MM.1S (cell line): ENCODE data around the gene BMPR2.
"Not testable (repeated sequence)": the region's sequence is repeated elsewhere in the genome, so short reads cannot be mapped to it uniquely, and the experiment has no call there.

ENCODE experiments used
- DNase-seq: peaks from one replicate; pipeline ENCODE4 v3.0.0-alpha.2; 2015
- H2AFZ ChIP-seq: fragments of 300-600 bp; sonication (generic); 2 replicates; pipeline ENCODE4 v1.6.0; 2016; ENCODE audit warnings: antibody characterized with exemption, low read length
- H3F3A ChIP-seq: fragments of 300-600 bp; sonication (generic); 2 replicates; pipeline ENCODE4 v1.6.1; 2016; ENCODE audit warnings: mild to moderate bottlenecking, antibody characterized with exemption, low read length, moderate library complexity, mixed read lengths; ENCODE audit not compliant: insufficient read depth
- H3K27ac ChIP-seq: fragments of 300-600 bp; sonication (generic); 2 replicates; pipeline ENCODE4 v1.5.1; 2016; ENCODE audit warnings: mild to moderate bottlenecking, low read length
- H3K27me3 ChIP-seq: fragments of 300-600 bp; sonication (generic); replicated peaks from 2 replicates; pipeline ENCODE4 v1.6.0; 2016; ENCODE audit warnings: low read length; ENCODE audit not compliant: insufficient read depth
- H3K36me3 ChIP-seq: fragments of 300-600 bp; sonication (generic); replicated peaks from 2 replicates; pipeline ENCODE4 v1.6.1; 2016; ENCODE audit warnings: mild to moderate bottlenecking, low read length, mixed read lengths; ENCODE audit not compliant: insufficient read depth
- H3K4me1 ChIP-seq: fragments of 300-600 bp; sonication (generic); 2 replicates; pipeline ENCODE4 v1.6.1; 2016; ENCODE audit warnings: low read length, mixed read lengths
- H3K4me2 ChIP-seq: fragments of 300-600 bp; sonication (generic); 2 replicates; pipeline ENCODE4 v1.6.0; 2016; ENCODE audit warnings: low read depth, low read length
- H3K4me3 ChIP-seq: fragments of 300-600 bp; sonication (generic); 2 replicates; pipeline ENCODE4 v1.5.1; 2016; ENCODE audit warnings: low read length, mixed read lengths
- H3K79me2 ChIP-seq: fragments of 300-600 bp; sonication (generic); 2 replicates; pipeline ENCODE4 v1.6.1; 2016; ENCODE audit warnings: mixed run types, low read length, mixed read lengths
- H3K9ac ChIP-seq: fragments of 300-600 bp; sonication (generic); 2 replicates; pipeline ENCODE4 v1.6.1; 2016; ENCODE audit warnings: low read length, mixed read lengths
- H3K9me2 ChIP-seq: fragments of 300-600 bp; sonication (generic); replicated peaks from 2 replicates; pipeline ENCODE4 v1.6.1; 2016; ENCODE audit warnings: mild to moderate bottlenecking, low read length, mixed read lengths; ENCODE audit not compliant: insufficient read depth
- H3K9me3 ChIP-seq: fragments of 300-600 bp; sonication (generic); replicated peaks from 2 replicates; pipeline ENCODE4 v1.6.1; 2016; ENCODE audit warnings: mild to moderate bottlenecking, low read length, mixed read lengths; ENCODE audit not compliant: insufficient read depth
- H4K20me1 ChIP-seq: fragments of 300-600 bp; sonication (generic); 2 replicates; pipeline ENCODE4 v1.6.1; 2016; ENCODE audit warnings: mild to moderate bottlenecking, low read length, moderate library complexity, mixed read lengths; ENCODE audit not compliant: insufficient read depth
- EZH2 ChIP-seq: fragments of 300-600 bp; sonication (generic); optimal IDR thresholded peaks from 2 replicates; pipeline ENCODE3; 2017; ENCODE audit warnings: low read depth, mild to moderate bottlenecking, antibody characterized with exemption, low read length, mixed read lengths
- EZH2phosphoT487 ChIP-seq: fragments of 300-600 bp; sonication (generic); IDR thresholded peaks from 2 replicates; pipeline ENCODE4 v1.6.1; 2018; ENCODE audit warnings: antibody characterized with exemption, low read length
- TF ChIP-seq, protein P1 (sequence below): fragments of 300-600 bp; sonication (generic); IDR thresholded peaks from 2 replicates; pipeline ENCODE4 v1.5.1; 2016; ENCODE audit warnings: antibody characterized with exemption, low read length, mixed read lengths

Gene BMPR2

DNA sequence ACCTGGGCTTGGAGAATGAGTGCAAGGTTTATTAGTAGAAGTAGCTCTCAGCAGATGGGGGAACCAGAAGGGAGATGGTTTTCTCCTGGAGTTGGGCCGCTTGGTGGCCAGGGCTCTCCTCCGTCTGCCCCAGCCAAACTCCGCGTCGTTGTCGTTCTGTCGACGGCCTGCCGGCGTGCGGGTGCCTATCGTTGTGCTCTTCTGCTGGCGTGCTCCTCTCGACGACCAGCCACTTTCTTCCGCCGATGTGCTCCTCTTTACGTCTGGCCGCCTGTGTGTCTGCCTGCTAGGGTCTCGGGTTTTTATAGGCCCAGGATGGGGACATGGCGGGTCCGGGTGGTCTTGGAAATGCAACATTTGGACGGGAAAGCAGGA, 119.1 kb downstream of the BMPR2 start:
- Histone ChIP-seq H3K79me2 (no peaks in the 10 kb centered on the region), H3K9me3 (no peaks in the 10 kb centered on the region), H3K36me3 (no peaks in the 10 kb centered on the region), H3K4me2 (no peak overlapping the region), H3K4me3 (no peak overlapping the region), H3K27ac (no peak overlapping the region), H3K9ac (no peak overlapping the region), H4K20me1 (no peaks in the 10 kb centered on the region), H3F3A (no peaks in the 10 kb centered on the region), H2AFZ (no peak overlapping the region), H3K27me3 (no peaks in the 10 kb centered on the region), H3K9me2 (no peaks in the 10 kb centered on the region), H3K4me1 (no peaks in the 10 kb centered on the region)
- no peak for DNase-seq
- TF ChIP-seq EZH2phosphoT487 (no peak), EZH2 (no peak)
- TF ChIP-seq, protein P1, sequence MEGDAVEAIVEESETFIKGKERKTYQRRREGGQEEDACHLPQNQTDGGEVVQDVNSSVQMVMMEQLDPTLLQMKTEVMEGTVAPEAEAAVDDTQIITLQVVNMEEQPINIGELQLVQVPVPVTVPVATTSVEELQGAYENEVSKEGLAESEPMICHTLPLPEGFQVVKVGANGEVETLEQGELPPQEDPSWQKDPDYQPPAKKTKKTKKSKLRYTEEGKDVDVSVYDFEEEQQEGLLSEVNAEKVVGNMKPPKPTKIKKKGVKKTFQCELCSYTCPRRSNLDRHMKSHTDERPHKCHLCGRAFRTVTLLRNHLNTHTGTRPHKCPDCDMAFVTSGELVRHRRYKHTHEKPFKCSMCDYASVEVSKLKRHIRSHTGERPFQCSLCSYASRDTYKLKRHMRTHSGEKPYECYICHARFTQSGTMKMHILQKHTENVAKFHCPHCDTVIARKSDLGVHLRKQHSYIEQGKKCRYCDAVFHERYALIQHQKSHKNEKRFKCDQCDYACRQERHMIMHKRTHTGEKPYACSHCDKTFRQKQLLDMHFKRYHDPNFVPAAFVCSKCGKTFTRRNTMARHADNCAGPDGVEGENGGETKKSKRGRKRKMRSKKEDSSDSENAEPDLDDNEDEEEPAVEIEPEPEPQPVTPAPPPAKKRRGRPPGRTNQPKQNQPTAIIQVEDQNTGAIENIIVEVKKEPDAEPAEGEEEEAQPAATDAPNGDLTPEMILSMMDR = no peak

DNA sequence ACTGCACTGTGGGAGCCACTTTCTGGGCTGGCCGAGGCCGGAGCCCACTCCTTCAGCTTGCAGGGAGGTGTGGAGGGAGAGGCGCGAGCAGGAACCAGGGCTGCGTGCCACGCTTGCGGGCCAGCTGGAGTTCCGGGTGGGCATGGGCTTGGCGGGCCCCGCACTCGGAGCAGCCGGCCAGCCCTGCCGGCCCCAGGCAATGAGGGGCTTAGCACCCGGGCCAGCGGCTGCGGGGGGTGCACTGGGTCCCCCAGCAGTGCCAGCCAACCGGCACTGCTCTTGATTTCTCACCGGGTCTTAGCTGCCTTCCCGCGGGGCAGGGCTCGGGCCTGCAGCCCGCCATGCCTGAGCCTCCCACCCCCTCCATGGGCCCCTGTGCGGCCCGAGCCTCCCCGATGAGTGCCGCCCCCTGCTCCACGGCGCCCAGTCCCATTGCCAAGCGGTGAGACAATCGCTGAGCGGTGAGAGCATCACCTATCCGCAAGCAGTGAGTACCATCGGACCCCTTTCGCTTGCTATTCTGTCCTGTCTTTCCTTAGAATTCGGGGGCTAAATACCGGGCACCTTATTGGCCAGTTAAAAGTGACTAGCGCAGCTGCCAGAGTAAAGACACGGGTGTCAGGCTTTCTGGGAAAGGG, 120.8 kb downstream of the BMPR2 start:
- H4K20me1 ChIP-seq, H3K79me2 ChIP-seq, H2AFZ ChIP-seq, H3K4me1 ChIP-seq, H3F3A ChIP-seq, H3K9me3 ChIP-seq, H3K4me3 ChIP-seq, DNase-seq, H3K27ac ChIP-seq, H3K9ac ChIP-seq, H3K9me2 ChIP-seq, H3K36me3 ChIP-seq, H3K27me3 ChIP-seq, H3K4me2 ChIP-seq: not testable (repeated sequence)

DNA sequence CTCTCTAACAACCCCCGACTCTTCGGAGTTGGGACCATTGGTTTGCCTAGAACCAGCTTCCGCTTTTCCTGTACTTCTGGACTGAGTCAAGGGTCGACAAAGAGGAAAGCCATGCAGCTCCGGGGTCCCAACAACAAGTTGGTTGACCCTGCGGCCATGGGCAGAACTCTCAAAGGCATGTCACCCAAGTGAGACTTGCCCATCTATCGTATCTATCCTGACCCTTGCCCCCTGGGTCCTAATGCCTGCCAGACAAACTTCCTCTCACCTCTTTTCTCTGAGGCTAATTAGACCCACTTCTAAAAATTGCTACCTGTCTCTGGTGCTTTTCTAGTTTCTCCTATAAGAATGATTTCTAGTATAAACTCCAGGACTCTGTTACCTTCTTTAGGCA, 121.3 kb downstream of the BMPR2 start:
- H3F3A ChIP-seq, DNase-seq, H3K79me2 ChIP-seq, H3K27me3 ChIP-seq, H3K9me3 ChIP-seq, H3K27ac ChIP-seq, H3K9me2 ChIP-seq, H3K4me3 ChIP-seq, H2AFZ ChIP-seq, H3K36me3 ChIP-seq, H3K9ac ChIP-seq, H3K4me1 ChIP-seq, H4K20me1 ChIP-seq, H3K4me2 ChIP-seq: not testable (repeated sequence)

DNA sequence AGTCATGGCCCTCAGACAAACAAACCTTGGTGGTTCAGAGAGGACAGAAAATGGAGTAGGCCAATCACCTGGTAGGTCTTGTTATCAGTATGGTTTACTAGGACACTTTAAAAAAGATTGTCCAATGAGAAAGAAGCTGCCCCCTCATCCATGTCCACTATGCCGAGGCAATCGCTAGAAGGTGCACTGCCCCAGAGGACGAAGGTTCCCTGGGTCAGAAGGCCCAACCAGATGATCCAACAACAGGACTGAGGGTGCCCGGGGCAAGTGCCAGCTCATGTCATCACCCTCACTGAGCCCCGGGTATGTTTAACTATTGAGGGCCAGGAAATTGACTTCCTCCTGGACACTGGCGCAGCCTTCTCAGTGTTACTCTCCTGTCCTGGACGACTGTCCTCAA, 123.7 kb downstream of the BMPR2 start:
- not testable (repeated sequence) for H3K9me2 ChIP-seq, H4K20me1 ChIP-seq, H3F3A ChIP-seq

DNA sequence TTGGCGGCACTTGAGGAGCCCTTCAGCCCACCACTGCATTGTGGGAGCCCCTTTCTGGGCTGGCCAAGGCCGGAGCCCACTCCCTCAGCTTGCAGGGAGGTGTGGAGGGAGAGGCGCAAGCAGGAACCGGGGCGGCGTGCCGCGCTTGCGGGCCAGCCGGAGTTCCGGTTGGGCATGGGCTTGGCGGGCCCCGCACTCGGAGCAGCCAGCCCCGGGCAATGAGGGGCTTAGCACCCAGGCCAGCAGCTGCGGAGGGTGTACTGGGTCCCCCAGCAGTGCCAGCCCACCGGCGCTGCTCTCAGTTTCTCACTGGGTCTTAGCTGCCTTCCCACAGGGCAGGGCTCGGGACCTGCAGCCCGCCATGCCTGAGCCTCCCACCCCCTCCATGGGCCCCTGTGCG, 127.1 kb downstream of the BMPR2 start:
- not testable (repeated sequence) for H3K9me3 ChIP-seq, H2AFZ ChIP-seq, H3F3A ChIP-seq, H4K20me1 ChIP-seq, H3K4me3 ChIP-seq, H3K9me2 ChIP-seq, H3K4me2 ChIP-seq, H3K9ac ChIP-seq, H3K36me3 ChIP-seq, H3K27ac ChIP-seq, H3K4me1 ChIP-seq, H3K27me3 ChIP-seq, H3K79me2 ChIP-seq, DNase-seq

More for the DNA sequence above, 123.7 kb downstream of the BMPR2 start:
- H3K9ac ChIP-seq, H3K4me2 ChIP-seq, H3K27ac ChIP-seq, H3K27me3 ChIP-seq, H2AFZ ChIP-seq, H3K4me1 ChIP-seq, H3K36me3 ChIP-seq, DNase-seq, H3K79me2 ChIP-seq, H3K9me3 ChIP-seq, H3K4me3 ChIP-seq: not testable (repeated sequence)
